IMR-90 (cell line): Measurements from ENCODE around the gene DOLPP1. TPM values are rescaled to one million over a fixed set of nuclear protein-coding genes. Genes with fewer than 3 reads are reported as not detected.

Source experiments
- ATAC-seq: fragments of 200-7000 bp; cut with Tn5 transposase; 2 replicates; pipeline ENCODE4 v1.9.1; 2020; ENCODE audit warnings: low read depth, mild to moderate bottlenecking, moderate library complexity
- BruUV-seq: library from RNA; stranded (reverse); fragments of 400-500 nt; replicated peaks from 2 replicates; lab custom pipeline; 2021; lab: Mats Ljungman, UMichigan
- CTCF ChIA-PET: fragments of 300-600 bp; formaldehyde crosslinking; extraction: SDS; loops from one replicate; lab custom pipeline; 2021; ENCODE audit warnings: antibody characterized with exemption; lab: Yijun Ruan, JAX
- POLR2A ChIA-PET: fragments of 300-600 bp; sonication (Branson Sonifier 250); formaldehyde crosslinking; loops from one replicate; lab custom pipeline; 2022; ENCODE audit warnings: antibody characterized with exemption; ENCODE audit not compliant: unreplicated experiment; lab: Charles Lee
- DNase-seq: peaks from one replicate; pipeline ENCODE4 v3.0.0; 2013
- H2AFZ ChIP-seq: replicated peaks from 2 replicates; pipeline ENCODE3; 2013; ENCODE audit warnings: low read length, mild to moderate bottlenecking; ENCODE audit not compliant: poor library complexity
- H2AK5ac ChIP-seq: 2 replicates; pipeline ENCODE4 v1.6.1; 2013; ENCODE audit warnings: low read depth, low read length, inconsistent platforms
- H2AK9ac ChIP-seq: replicated peaks from 2 replicates; pipeline ENCODE3; 2013; ENCODE audit warnings: mild to moderate bottlenecking, low read depth, low read length, moderate library complexity; ENCODE audit not compliant: poor library complexity
- H2BK120ac ChIP-seq: 2 replicates; pipeline ENCODE4 v1.6.1; 2013; ENCODE audit warnings: low read depth, low read length, inconsistent platforms
- H2BK15ac ChIP-seq: 3 replicates; pipeline ENCODE4 v1.6.1; 2013; ENCODE audit warnings: low read depth, low read length, inconsistent platforms
- H2BK20ac ChIP-seq: 2 replicates; pipeline ENCODE4 v1.6.1; 2013; ENCODE audit warnings: low read depth, mild to moderate bottlenecking, inconsistent platforms, low read length, moderate library complexity
- H2BK5ac ChIP-seq: 2 replicates; pipeline ENCODE4 v1.6.1; 2013; ENCODE audit warnings: mild to moderate bottlenecking, low read depth, low read length, inconsistent platforms; ENCODE audit not compliant: poor library complexity, severe bottlenecking
- H3K14ac ChIP-seq: replicated peaks from 2 replicates; pipeline ENCODE4 v1.6.1; 2013; ENCODE audit warnings: low read depth, low read length, inconsistent platforms
- H3K18ac ChIP-seq: 2 replicates; pipeline ENCODE4 v1.6.1; 2013; ENCODE audit warnings: low read depth, low read length, control low read depth
- H3K23ac ChIP-seq: 2 replicates; pipeline ENCODE4 v1.6.1; 2013; ENCODE audit warnings: low read depth, low read length, inconsistent platforms
- H3K27ac ChIP-seq: 2 replicates; pipeline ENCODE4 v1.5.1; 2013; ENCODE audit warnings: mild to moderate bottlenecking, control low read depth, low read length; ENCODE audit not compliant: insufficient read depth
- H3K27me3 ChIP-seq: 2 replicates; pipeline ENCODE4 v1.6.1; 2013; ENCODE audit warnings: low read length; ENCODE audit not compliant: control insufficient read depth, insufficient read depth
- H3K36me3 ChIP-seq: 2 replicates; pipeline ENCODE4 v1.6.1; 2013; ENCODE audit warnings: low read length, mixed read lengths; ENCODE audit not compliant: control insufficient read depth, insufficient read depth
- H3K4ac ChIP-seq: 2 replicates; pipeline ENCODE4 v1.6.1; 2013; ENCODE audit warnings: low read depth, low read length, inconsistent platforms
- H3K4me1 ChIP-seq: 2 replicates; pipeline ENCODE4 v1.6.1; 2013; ENCODE audit warnings: low read length, mixed read lengths; ENCODE audit not compliant: control insufficient read depth, insufficient read depth
- H3K4me2 ChIP-seq: 2 replicates; pipeline ENCODE4 v1.6.1; 2013; ENCODE audit warnings: low read depth, mild to moderate bottlenecking, control low read depth, low read length, moderate library complexity
- H3K4me3 ChIP-seq: 2 replicates; pipeline ENCODE4 v1.5.1; 2013; ENCODE audit warnings: low read depth, mild to moderate bottlenecking, control low read depth, low read length, moderate library complexity; ENCODE audit not compliant: insufficient read depth
- H3K56ac ChIP-seq: 2 replicates; pipeline ENCODE4 v1.6.1; 2013; ENCODE audit warnings: low read length, inconsistent platforms; ENCODE audit not compliant: insufficient read depth; ENCODE audit errors: extremely low read depth
- H3K79me1 ChIP-seq, 2 experiments: 2 replicates each; pipeline ENCODE4 v1.6.1; 2013; ENCODE audit warnings: low read length in 2 of 2, inconsistent platforms in 1 of 2, low read depth in 1 of 2
- H3K9ac ChIP-seq: 2 replicates; pipeline ENCODE4 v1.6.1; 2013; ENCODE audit warnings: low read depth, low read length, control low read depth
- H3K9me1 ChIP-seq: 2 replicates; pipeline ENCODE4 v1.6.1; 2013; ENCODE audit warnings: low read length, inconsistent platforms; ENCODE audit not compliant: insufficient read depth
- H3K9me3 ChIP-seq: 2 replicates; pipeline ENCODE4 v1.6.1; 2013; ENCODE audit warnings: low read length; ENCODE audit not compliant: control insufficient read depth, insufficient read depth
- H4K20me1 ChIP-seq: 2 replicates; pipeline ENCODE4 v1.6.1; 2013; ENCODE audit warnings: low read length, inconsistent platforms; ENCODE audit not compliant: insufficient read depth
- H4K5ac ChIP-seq: 2 replicates; pipeline ENCODE4 v1.6.1; 2013; ENCODE audit warnings: mild to moderate bottlenecking, low read depth, low read length, control low read depth
- H4K8ac ChIP-seq, 2 experiments: 2 replicates each; pipeline ENCODE4 v1.6.1; 2013; ENCODE audit warnings: low read depth in 2 of 2, low read length in 2 of 2, control low read depth in 1 of 2, inconsistent platforms in 1 of 2
- H4K91ac ChIP-seq: 2 replicates; pipeline ENCODE4 v1.6.1; 2013; ENCODE audit warnings: low read depth, low read length, inconsistent platforms; ENCODE audit not compliant: insufficient read depth
- BHLHE40 ChIP-seq: fragments of 150-350 bp; IDR thresholded peaks from 2 replicates; pipeline ENCODE4 v1.6.1; 2016; ENCODE audit warnings: mild to moderate bottlenecking, low read depth, low read length
- CEBPB ChIP-seq: IDR thresholded peaks from 2 replicates; pipeline ENCODE4 v1.6.1; 2012; ENCODE audit warnings: low read depth, low read length, improper control_type of control experiment
- CHD1 ChIP-seq: IDR thresholded peaks from 2 replicates; pipeline ENCODE4 v1.6.1; 2012; ENCODE audit warnings: low read depth, low read length, improper control_type of control experiment
- FOS ChIP-seq: fragments of 150-350 bp; IDR thresholded peaks from 2 replicates; pipeline ENCODE4 v1.6.1; 2016; ENCODE audit warnings: low read depth, low read length
- MAFK ChIP-seq: IDR thresholded peaks from 2 replicates; pipeline ENCODE4 v1.6.1; 2012; ENCODE audit warnings: low read depth, low read length, improper control_type of control experiment
- MAZ ChIP-seq: IDR thresholded peaks from 2 replicates; pipeline ENCODE4 v1.6.1; 2012; ENCODE audit warnings: low read depth, mild to moderate bottlenecking, low read length, improper control_type of control experiment, moderate library complexity, borderline replicate concordance
- MXI1 ChIP-seq: IDR thresholded peaks from 2 replicates; pipeline ENCODE4 v1.6.1; 2012; ENCODE audit warnings: low read depth, mild to moderate bottlenecking, low read length, moderate library complexity, borderline replicate concordance
- NFE2L2 ChIP-seq: fragments of 150-350 bp; IDR thresholded peaks from 2 replicates; pipeline ENCODE4 v1.6.1; 2016; ENCODE audit warnings: low read depth, mild to moderate bottlenecking, low read length
- POLR2A ChIP-seq: IDR thresholded peaks from 2 replicates; pipeline ENCODE4 v1.6.1; 2012; ENCODE audit warnings: mild to moderate bottlenecking, low read depth, low read length
- RAD21 ChIP-seq: IDR thresholded peaks from 2 replicates; pipeline ENCODE4 v1.6.1; 2012; ENCODE audit warnings: low read length, improper control_type of control experiment
- RCOR1 ChIP-seq: IDR thresholded peaks from 2 replicates; pipeline ENCODE4 v1.6.1; 2012; ENCODE audit warnings: mild to moderate bottlenecking, low read length, improper control_type of control experiment; ENCODE audit not compliant: insufficient replicate concordance
- RFX5 ChIP-seq: IDR thresholded peaks from 2 replicates; pipeline ENCODE4 v1.8.0; 2012; ENCODE audit warnings: low read depth, mild to moderate bottlenecking, low read length, moderate library complexity
- SMC3 ChIP-seq: fragments of 150-350 bp; IDR thresholded peaks from 2 replicates; pipeline ENCODE4 v1.6.1; 2016; ENCODE audit warnings: low read depth, mild to moderate bottlenecking, antibody characterized with exemption, low read length, moderate library complexity
- WGBS, 2 experiments: methylation state at CpG; one replicate each; pipeline versions ENCODE4 v1.1.5 to v1.1.7; 2013; ENCODE audit warnings: missing lambda C conversion rate in 2 of 2; ENCODE audit not compliant: insufficient read length in 1 of 2; ENCODE audit errors: extremely low coverage in 2 of 2; 5-methylcytosine and 5-hydroxymethylcytosine counted together
- dilution Hi-C: fragments of 300-500 bp; cut with HindIII; formaldehyde crosslinking; loops from one replicate; pipeline ENCODE4 v1.14.3; 2018; ENCODE audit warnings: low sequenced_read_pairs; ENCODE audit not compliant: unreplicated experiment
- in situ Hi-C: fragments of 300-500 bp; cut with MboI; formaldehyde crosslinking; loops from 3 replicates; pipeline ENCODE4 v1.14.3; 2019; ENCODE audit warnings: low sequenced_read_pairs, inconsistent platforms, mixed read lengths
- intact Hi-C: fragments of 100-400 bp; cut with micrococcal nuclease; formaldehyde crosslinking; loops from 2 replicates; pipeline ENCODE4 v1.10.0; 2022
- polyA plus RNA-seq, 3 experiments: library from polyadenylated mRNA; depleted of rRNA; stranded (reverse); fragments of >200 nt; gene quantifications; 2 replicates each; pipeline ENCODE4 v1.2.3, GENCODE V29; 2012; ENCODE audit warnings: low replicate concordance in 1 of 3
- total RNA-seq: library from RNA; depleted of rRNA; stranded (reverse); fragments of >200 nt; gene quantifications from 2 replicates; pipeline ENCODE4 v1.2.3, GENCODE V29; 2012
- TF ChIP-seq, protein P1 (sequence below): conservative IDR thresholded peaks from 2 replicates; pipeline ENCODE4 v1.5.1; 2012; ENCODE audit warnings: mild to moderate bottlenecking, low read depth, low read length, improper control_type of control experiment
- TF ChIP-seq, protein P2 (sequence below): fragments of 150-350 bp; IDR thresholded peaks from 2 replicates; pipeline ENCODE4 v1.6.1; 2016; ENCODE audit warnings: low read depth, mild to moderate bottlenecking, low read length, moderate library complexity, borderline replicate concordance
- TF ChIP-seq, protein P3 (sequence below): fragments of 150-350 bp; IDR thresholded peaks from 2 replicates; pipeline ENCODE4 v1.6.1; 2017; ENCODE audit warnings: mild to moderate bottlenecking, antibody characterized with exemption, low read length, low read depth

Gene DOLPP1
- total and polyA plus RNA-seq, 2 of the 4 experiments (the other 2 are of a cell fraction): 7.0 to 16.5 TPM

DNA sequence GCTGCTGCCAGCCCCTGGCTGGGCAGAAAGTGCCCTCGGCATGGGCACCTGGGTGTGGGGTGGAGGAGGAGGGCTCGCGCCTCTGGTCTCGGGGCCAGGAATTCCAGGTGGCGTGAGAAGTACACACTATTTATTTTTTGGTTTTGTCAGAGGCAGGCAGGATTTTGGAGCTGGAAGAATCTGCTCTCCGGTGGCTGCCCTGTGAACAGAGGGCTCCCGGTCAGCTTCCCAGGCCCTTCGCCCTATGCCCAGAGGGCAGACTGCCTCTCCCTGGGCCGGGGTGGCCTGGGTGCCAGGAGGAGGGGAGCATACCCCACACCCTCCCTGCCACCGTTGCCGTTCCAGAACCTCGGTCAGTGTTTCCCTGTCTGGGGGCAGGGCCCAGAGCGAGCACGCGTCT, 8.3 kb downstream of the DOLPP1 start:
- Histone ChIP-seq H3K9me3 (no peaks in the 10 kb centered on the region), H3K4ac (no peak overlapping the region), H3K4me2 (no peak overlapping the region), H3K79me1 (peaks cover 2 to 3% of the 10 kb centered on the region in 2 experiments; a peak in 3 of 4 replicates), H3K23ac (no peak overlapping the region), H3K4me3 (no peak overlapping the region), H2AFZ (no peak overlapping the region), H2BK5ac (no peak overlapping the region), H4K20me1 (no peaks in the 10 kb centered on the region), H2BK15ac (no peak overlapping the region), H2BK120ac (no peak overlapping the region), H3K14ac (no peak overlapping the region), H2AK5ac (no peak overlapping the region), H3K9me1 (no peaks in the 10 kb centered on the region), H4K8ac (no peak overlapping the region), H3K4me1 (no peaks in the 10 kb centered on the region), H2AK9ac (no peak overlapping the region), H2BK20ac (no peak overlapping the region), H3K36me3 (peaks cover 34% of the 10 kb centered on the region; the same call in 1 of the 2 replicates), H3K9ac (no peak overlapping the region), H3K27ac (no peak overlapping the region), H3K56ac (no peak overlapping the region), H3K27me3 (no peaks in the 10 kb centered on the region), H4K91ac (no peak overlapping the region), H4K5ac (no peak overlapping the region), H3K18ac (no peak overlapping the region)
- POLR2A ChIA-PET: no interaction called here
- ATAC-seq (no peak), DNase-seq (no peak)
- WGBS, 2 experiments: 93% methylated on average over 10 of the region's 15 CpGs; no CpG with 5 or more reads in 1 of the 2 experiments
- CTCF ChIA-PET: no interaction called here
- intact Hi-C loops (no loop called here), dilution Hi-C loops (no loop called here), in situ Hi-C loops (no loop called here)
- no TSS peak for BruUV-seq
- TF ChIP-seq SMC3 (no peak), CEBPB (no peak), RFX5 (no peak), POLR2A (no peak), MAFK (no peak), CHD1 (no peak), BHLHE40 (no peak), RCOR1 (no peak), NFE2L2 (no peak), RAD21 (no peak), MAZ (no peak), FOS (no peak), MXI1 (no peak)
- TF ChIP-seq, protein P1, sequence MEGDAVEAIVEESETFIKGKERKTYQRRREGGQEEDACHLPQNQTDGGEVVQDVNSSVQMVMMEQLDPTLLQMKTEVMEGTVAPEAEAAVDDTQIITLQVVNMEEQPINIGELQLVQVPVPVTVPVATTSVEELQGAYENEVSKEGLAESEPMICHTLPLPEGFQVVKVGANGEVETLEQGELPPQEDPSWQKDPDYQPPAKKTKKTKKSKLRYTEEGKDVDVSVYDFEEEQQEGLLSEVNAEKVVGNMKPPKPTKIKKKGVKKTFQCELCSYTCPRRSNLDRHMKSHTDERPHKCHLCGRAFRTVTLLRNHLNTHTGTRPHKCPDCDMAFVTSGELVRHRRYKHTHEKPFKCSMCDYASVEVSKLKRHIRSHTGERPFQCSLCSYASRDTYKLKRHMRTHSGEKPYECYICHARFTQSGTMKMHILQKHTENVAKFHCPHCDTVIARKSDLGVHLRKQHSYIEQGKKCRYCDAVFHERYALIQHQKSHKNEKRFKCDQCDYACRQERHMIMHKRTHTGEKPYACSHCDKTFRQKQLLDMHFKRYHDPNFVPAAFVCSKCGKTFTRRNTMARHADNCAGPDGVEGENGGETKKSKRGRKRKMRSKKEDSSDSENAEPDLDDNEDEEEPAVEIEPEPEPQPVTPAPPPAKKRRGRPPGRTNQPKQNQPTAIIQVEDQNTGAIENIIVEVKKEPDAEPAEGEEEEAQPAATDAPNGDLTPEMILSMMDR: no peak
- TF ChIP-seq, protein P2, sequence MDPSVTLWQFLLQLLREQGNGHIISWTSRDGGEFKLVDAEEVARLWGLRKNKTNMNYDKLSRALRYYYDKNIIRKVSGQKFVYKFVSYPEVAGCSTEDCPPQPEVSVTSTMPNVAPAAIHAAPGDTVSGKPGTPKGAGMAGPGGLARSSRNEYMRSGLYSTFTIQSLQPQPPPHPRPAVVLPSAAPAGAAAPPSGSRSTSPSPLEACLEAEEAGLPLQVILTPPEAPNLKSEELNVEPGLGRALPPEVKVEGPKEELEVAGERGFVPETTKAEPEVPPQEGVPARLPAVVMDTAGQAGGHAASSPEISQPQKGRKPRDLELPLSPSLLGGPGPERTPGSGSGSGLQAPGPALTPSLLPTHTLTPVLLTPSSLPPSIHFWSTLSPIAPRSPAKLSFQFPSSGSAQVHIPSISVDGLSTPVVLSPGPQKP: no peak
- TF ChIP-seq, protein P3, sequence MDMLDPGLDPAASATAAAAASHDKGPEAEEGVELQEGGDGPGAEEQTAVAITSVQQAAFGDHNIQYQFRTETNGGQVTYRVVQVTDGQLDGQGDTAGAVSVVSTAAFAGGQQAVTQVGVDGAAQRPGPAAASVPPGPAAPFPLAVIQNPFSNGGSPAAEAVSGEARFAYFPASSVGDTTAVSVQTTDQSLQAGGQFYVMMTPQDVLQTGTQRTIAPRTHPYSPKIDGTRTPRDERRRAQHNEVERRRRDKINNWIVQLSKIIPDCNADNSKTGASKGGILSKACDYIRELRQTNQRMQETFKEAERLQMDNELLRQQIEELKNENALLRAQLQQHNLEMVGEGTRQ: no peak
